IMR-90 (cell line): ENCODE data around the gene AGAP1. TPM values are rescaled to one million over a fixed set of nuclear protein-coding genes. Genes with fewer than 3 reads are reported as not detected.

Experiments
- ATAC-seq: fragments of 200-7000 bp; cut with Tn5 transposase; 2 replicates; pipeline ENCODE4 v1.9.1; 2020; ENCODE audit warnings: low read depth, mild to moderate bottlenecking, moderate library complexity
- BruUV-seq: library from RNA; stranded (reverse); fragments of 400-500 nt; replicated peaks from 2 replicates; lab custom pipeline; 2021; lab: Mats Ljungman, UMichigan
- CTCF ChIA-PET: fragments of 300-600 bp; formaldehyde crosslinking; extraction: SDS; loops from one replicate; lab custom pipeline; 2021; ENCODE audit warnings: antibody characterized with exemption; lab: Yijun Ruan, JAX
- POLR2A ChIA-PET: fragments of 300-600 bp; sonication (Branson Sonifier 250); formaldehyde crosslinking; loops from one replicate; lab custom pipeline; 2022; ENCODE audit warnings: antibody characterized with exemption; ENCODE audit not compliant: unreplicated experiment; lab: Charles Lee
- DNase-seq: peaks from one replicate; pipeline ENCODE4 v3.0.0; 2013
- H2AFZ ChIP-seq: replicated peaks from 2 replicates; pipeline ENCODE3; 2013; ENCODE audit warnings: low read length, mild to moderate bottlenecking; ENCODE audit not compliant: poor library complexity
- H2AK5ac ChIP-seq: 2 replicates; pipeline ENCODE4 v1.6.1; 2013; ENCODE audit warnings: low read depth, low read length, inconsistent platforms
- H2AK9ac ChIP-seq: replicated peaks from 2 replicates; pipeline ENCODE3; 2013; ENCODE audit warnings: mild to moderate bottlenecking, low read depth, low read length, moderate library complexity; ENCODE audit not compliant: poor library complexity
- H2BK120ac ChIP-seq: 2 replicates; pipeline ENCODE4 v1.6.1; 2013; ENCODE audit warnings: low read depth, low read length, inconsistent platforms
- H2BK15ac ChIP-seq: 3 replicates; pipeline ENCODE4 v1.6.1; 2013; ENCODE audit warnings: low read depth, low read length, inconsistent platforms
- H2BK20ac ChIP-seq: 2 replicates; pipeline ENCODE4 v1.6.1; 2013; ENCODE audit warnings: low read depth, mild to moderate bottlenecking, inconsistent platforms, low read length, moderate library complexity
- H2BK5ac ChIP-seq: 2 replicates; pipeline ENCODE4 v1.6.1; 2013; ENCODE audit warnings: mild to moderate bottlenecking, low read depth, low read length, inconsistent platforms; ENCODE audit not compliant: poor library complexity, severe bottlenecking
- H3K14ac ChIP-seq: replicated peaks from 2 replicates; pipeline ENCODE4 v1.6.1; 2013; ENCODE audit warnings: low read depth, low read length, inconsistent platforms
- H3K18ac ChIP-seq: 2 replicates; pipeline ENCODE4 v1.6.1; 2013; ENCODE audit warnings: low read depth, low read length, control low read depth
- H3K23ac ChIP-seq: 2 replicates; pipeline ENCODE4 v1.6.1; 2013; ENCODE audit warnings: low read depth, low read length, inconsistent platforms
- H3K27ac ChIP-seq: 2 replicates; pipeline ENCODE4 v1.5.1; 2013; ENCODE audit warnings: mild to moderate bottlenecking, control low read depth, low read length; ENCODE audit not compliant: insufficient read depth
- H3K27me3 ChIP-seq: 2 replicates; pipeline ENCODE4 v1.6.1; 2013; ENCODE audit warnings: low read length; ENCODE audit not compliant: control insufficient read depth, insufficient read depth
- H3K36me3 ChIP-seq: 2 replicates; pipeline ENCODE4 v1.6.1; 2013; ENCODE audit warnings: low read length, mixed read lengths; ENCODE audit not compliant: control insufficient read depth, insufficient read depth
- H3K4ac ChIP-seq: 2 replicates; pipeline ENCODE4 v1.6.1; 2013; ENCODE audit warnings: low read depth, low read length, inconsistent platforms
- H3K4me1 ChIP-seq: 2 replicates; pipeline ENCODE4 v1.6.1; 2013; ENCODE audit warnings: low read length, mixed read lengths; ENCODE audit not compliant: control insufficient read depth, insufficient read depth
- H3K4me2 ChIP-seq: 2 replicates; pipeline ENCODE4 v1.6.1; 2013; ENCODE audit warnings: low read depth, mild to moderate bottlenecking, control low read depth, low read length, moderate library complexity
- H3K4me3 ChIP-seq: 2 replicates; pipeline ENCODE4 v1.5.1; 2013; ENCODE audit warnings: low read depth, mild to moderate bottlenecking, control low read depth, low read length, moderate library complexity; ENCODE audit not compliant: insufficient read depth
- H3K56ac ChIP-seq: 2 replicates; pipeline ENCODE4 v1.6.1; 2013; ENCODE audit warnings: low read length, inconsistent platforms; ENCODE audit not compliant: insufficient read depth; ENCODE audit errors: extremely low read depth
- H3K79me1 ChIP-seq, 2 experiments: 2 replicates each; pipeline ENCODE4 v1.6.1; 2013; ENCODE audit warnings: low read length in 2 of 2, inconsistent platforms in 1 of 2, low read depth in 1 of 2
- H3K9ac ChIP-seq: 2 replicates; pipeline ENCODE4 v1.6.1; 2013; ENCODE audit warnings: low read depth, low read length, control low read depth
- H3K9me1 ChIP-seq: 2 replicates; pipeline ENCODE4 v1.6.1; 2013; ENCODE audit warnings: low read length, inconsistent platforms; ENCODE audit not compliant: insufficient read depth
- H3K9me3 ChIP-seq: 2 replicates; pipeline ENCODE4 v1.6.1; 2013; ENCODE audit warnings: low read length; ENCODE audit not compliant: control insufficient read depth, insufficient read depth
- H4K20me1 ChIP-seq: 2 replicates; pipeline ENCODE4 v1.6.1; 2013; ENCODE audit warnings: low read length, inconsistent platforms; ENCODE audit not compliant: insufficient read depth
- H4K5ac ChIP-seq: 2 replicates; pipeline ENCODE4 v1.6.1; 2013; ENCODE audit warnings: mild to moderate bottlenecking, low read depth, low read length, control low read depth
- H4K8ac ChIP-seq, 2 experiments: 2 replicates each; pipeline ENCODE4 v1.6.1; 2013; ENCODE audit warnings: low read depth in 2 of 2, low read length in 2 of 2, control low read depth in 1 of 2, inconsistent platforms in 1 of 2
- H4K91ac ChIP-seq: 2 replicates; pipeline ENCODE4 v1.6.1; 2013; ENCODE audit warnings: low read depth, low read length, inconsistent platforms; ENCODE audit not compliant: insufficient read depth
- BHLHE40 ChIP-seq: fragments of 150-350 bp; IDR thresholded peaks from 2 replicates; pipeline ENCODE4 v1.6.1; 2016; ENCODE audit warnings: mild to moderate bottlenecking, low read depth, low read length
- CHD1 ChIP-seq: IDR thresholded peaks from 2 replicates; pipeline ENCODE4 v1.6.1; 2012; ENCODE audit warnings: low read depth, low read length, improper control_type of control experiment
- MAFK ChIP-seq: IDR thresholded peaks from 2 replicates; pipeline ENCODE4 v1.6.1; 2012; ENCODE audit warnings: low read depth, low read length, improper control_type of control experiment
- MAZ ChIP-seq: IDR thresholded peaks from 2 replicates; pipeline ENCODE4 v1.6.1; 2012; ENCODE audit warnings: low read depth, mild to moderate bottlenecking, low read length, improper control_type of control experiment, moderate library complexity, borderline replicate concordance
- MXI1 ChIP-seq: IDR thresholded peaks from 2 replicates; pipeline ENCODE4 v1.6.1; 2012; ENCODE audit warnings: low read depth, mild to moderate bottlenecking, low read length, moderate library complexity, borderline replicate concordance
- NFE2L2 ChIP-seq: fragments of 150-350 bp; IDR thresholded peaks from 2 replicates; pipeline ENCODE4 v1.6.1; 2016; ENCODE audit warnings: low read depth, mild to moderate bottlenecking, low read length
- RAD21 ChIP-seq: IDR thresholded peaks from 2 replicates; pipeline ENCODE4 v1.6.1; 2012; ENCODE audit warnings: low read length, improper control_type of control experiment
- RCOR1 ChIP-seq: IDR thresholded peaks from 2 replicates; pipeline ENCODE4 v1.6.1; 2012; ENCODE audit warnings: mild to moderate bottlenecking, low read length, improper control_type of control experiment; ENCODE audit not compliant: insufficient replicate concordance
- RFX5 ChIP-seq: IDR thresholded peaks from 2 replicates; pipeline ENCODE4 v1.8.0; 2012; ENCODE audit warnings: low read depth, mild to moderate bottlenecking, low read length, moderate library complexity
- SMC3 ChIP-seq: fragments of 150-350 bp; IDR thresholded peaks from 2 replicates; pipeline ENCODE4 v1.6.1; 2016; ENCODE audit warnings: low read depth, mild to moderate bottlenecking, antibody characterized with exemption, low read length, moderate library complexity
- WGBS, 2 experiments: methylation state at CpG; one replicate each; pipeline versions ENCODE4 v1.1.5 to v1.1.7; 2013; ENCODE audit warnings: missing lambda C conversion rate in 2 of 2; ENCODE audit not compliant: insufficient read length in 1 of 2; ENCODE audit errors: extremely low coverage in 2 of 2; 5-methylcytosine and 5-hydroxymethylcytosine counted together
- dilution Hi-C: fragments of 300-500 bp; cut with HindIII; formaldehyde crosslinking; loops from one replicate; pipeline ENCODE4 v1.14.3; 2018; ENCODE audit warnings: low sequenced_read_pairs; ENCODE audit not compliant: unreplicated experiment
- in situ Hi-C: fragments of 300-500 bp; cut with MboI; formaldehyde crosslinking; loops from 3 replicates; pipeline ENCODE4 v1.14.3; 2019; ENCODE audit warnings: low sequenced_read_pairs, inconsistent platforms, mixed read lengths
- intact Hi-C: fragments of 100-400 bp; cut with micrococcal nuclease; formaldehyde crosslinking; loops from 2 replicates; pipeline ENCODE4 v1.10.0; 2022
- polyA plus RNA-seq, 3 experiments: library from polyadenylated mRNA; depleted of rRNA; stranded (reverse); fragments of >200 nt; gene quantifications; 2 replicates each; pipeline ENCODE4 v1.2.3, GENCODE V29; 2012; ENCODE audit warnings: low replicate concordance in 1 of 3
- total RNA-seq: library from RNA; depleted of rRNA; stranded (reverse); fragments of >200 nt; gene quantifications from 2 replicates; pipeline ENCODE4 v1.2.3, GENCODE V29; 2012
- TF ChIP-seq, protein P1 (sequence below): fragments of 150-350 bp; IDR thresholded peaks from 2 replicates; pipeline ENCODE4 v1.6.1; 2017; ENCODE audit warnings: mild to moderate bottlenecking, antibody characterized with exemption, low read length, low read depth

Gene AGAP1
- total and polyA plus RNA-seq, 2 of the 4 experiments (the other 2 are of a cell fraction) = 15.1 to 16.4 TPM

DNA sequence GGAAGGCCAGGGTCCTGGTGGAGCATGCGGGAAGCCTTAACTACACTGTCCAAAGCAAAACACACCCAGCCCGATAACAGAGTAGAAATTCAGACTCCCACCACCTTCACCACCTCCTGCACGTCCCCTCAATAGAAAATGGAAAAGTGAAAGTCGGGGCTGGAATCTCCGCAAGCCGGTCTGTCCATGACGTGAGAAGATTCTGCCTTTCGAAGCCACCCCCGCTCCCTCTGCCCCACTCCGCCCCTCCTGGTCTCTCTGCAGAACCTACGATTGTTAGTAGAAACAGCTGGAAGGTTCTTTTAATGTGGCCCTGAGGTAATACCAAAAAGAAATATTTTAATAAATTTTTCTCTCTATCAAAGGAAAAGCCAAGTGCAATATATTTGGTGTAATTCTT is 558.0 kb downstream of the AGAP1 start:
- Histone ChIP-seq H4K8ac (no peak overlapping the region), H3K4ac (no peak overlapping the region), H3K14ac (no peak overlapping the region), H3K79me1 (no peaks in the 10 kb centered on the region), H3K9ac (no peak overlapping the region), H4K20me1 (no peaks in the 10 kb centered on the region), H4K5ac (no peak overlapping the region), H2AK9ac (no peak overlapping the region), H2BK120ac (no peak overlapping the region), H2BK5ac (no peak overlapping the region), H2AK5ac (no peak overlapping the region), H3K56ac (no peak overlapping the region), H2BK15ac (no peak overlapping the region), H2BK20ac (no peak overlapping the region), H3K27me3 (no peaks in the 10 kb centered on the region), H3K27ac (no peak overlapping the region), H2AFZ (no peak overlapping the region), H3K9me1 (no peaks in the 10 kb centered on the region), H3K36me3 (peaks cover 10% of the 10 kb centered on the region), H3K9me3 (no peaks in the 10 kb centered on the region), H4K91ac (no peak overlapping the region), H3K4me1 (no peaks in the 10 kb centered on the region), H3K23ac (no peak overlapping the region), H3K4me2 (no peak overlapping the region), H3K4me3 (no peak overlapping the region), H3K18ac (no peak overlapping the region)
- ATAC-seq = no peak
- dilution Hi-C loops = no loop called here
- POLR2A ChIA-PET = no interaction called here
- WGBS, 2 experiments = no CpG with 5 or more reads among the region's 11 CpGs
- in situ Hi-C loops = no loop called here
- TF ChIP-seq RAD21 = no peak
- TF ChIP-seq CHD1 = no peak
- no peak for TF ChIP-seq MAFK
- TF ChIP-seq RFX5 = no peak
- no peak for TF ChIP-seq BHLHE40
- TF ChIP-seq, protein P1, sequence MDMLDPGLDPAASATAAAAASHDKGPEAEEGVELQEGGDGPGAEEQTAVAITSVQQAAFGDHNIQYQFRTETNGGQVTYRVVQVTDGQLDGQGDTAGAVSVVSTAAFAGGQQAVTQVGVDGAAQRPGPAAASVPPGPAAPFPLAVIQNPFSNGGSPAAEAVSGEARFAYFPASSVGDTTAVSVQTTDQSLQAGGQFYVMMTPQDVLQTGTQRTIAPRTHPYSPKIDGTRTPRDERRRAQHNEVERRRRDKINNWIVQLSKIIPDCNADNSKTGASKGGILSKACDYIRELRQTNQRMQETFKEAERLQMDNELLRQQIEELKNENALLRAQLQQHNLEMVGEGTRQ = no peak
- TF ChIP-seq SMC3 = no peak
- TF ChIP-seq MXI1 = no peak
- no peak for TF ChIP-seq RCOR1
- no peak for TF ChIP-seq NFE2L2
- TF ChIP-seq MAZ = no peak
- intact Hi-C loops = no loop called here
- no TSS peak for BruUV-seq
- DNase-seq = no peak
- CTCF ChIA-PET = no interaction called here
